K562 (cell line): Measurements from ENCODE around the gene ATP2A3. TPM values are rescaled to one million over a fixed set of nuclear protein-coding genes. Genes with fewer than 3 reads are reported as not detected.

Experiments used
- FOSL1 ChIP-seq: fragments of 200-800 bp; sonication (Bioruptor generic); conservative IDR thresholded peaks from 2 replicates; pipeline ENCODE4 v1.6.1; 2016; ENCODE audit warnings: missing genetic modification characterization, missing compliant biosample characterization
- HDAC2 ChIP-seq: fragments of 450-650 bp; IDR thresholded peaks from 2 replicates; pipeline ENCODE4 v1.6.1; 2016; ENCODE audit warnings: mild to moderate bottlenecking
- HDAC8 ChIP-seq: fragments of 450-650 bp; IDR thresholded peaks from 2 replicates; pipeline ENCODE4 v1.6.1; 2016; ENCODE audit warnings: mild to moderate bottlenecking, missing genetic modification characterization, moderate library complexity, missing compliant biosample characterization
- KDM5B ChIP-seq: fragments of 200-600 bp; sonication (generic); IDR thresholded peaks from 2 replicates; pipeline ENCODE4 v1.6.1; 2012; ENCODE audit warnings: low read depth, mild to moderate bottlenecking, moderate library complexity, low read length, control low read depth, inconsistent platforms; ENCODE audit not compliant: insufficient replicate concordance
- NBN ChIP-seq: fragments of 450-650 bp; IDR thresholded peaks from 2 replicates; pipeline ENCODE4 v1.6.1; 2016; ENCODE audit warnings: low read depth, mild to moderate bottlenecking
- RB1 ChIP-seq: fragments of 450-650 bp; IDR thresholded peaks from 2 replicates; pipeline ENCODE4 v1.6.1; 2017; ENCODE audit warnings: low read depth, mild to moderate bottlenecking
- SP2 ChIP-seq: IDR thresholded peaks from 2 replicates; pipeline ENCODE4 v1.6.1; 2011; ENCODE audit warnings: mild to moderate bottlenecking, low read depth, low read length, moderate library complexity; ENCODE audit not compliant: poor library complexity, severe bottlenecking; ENCODE audit errors: extremely low read depth
- WHSC1 ChIP-seq: IDR thresholded peaks from one replicate; pipeline ENCODE4 v1.6.1; 2012; ENCODE audit warnings: low read length, control low read depth, inconsistent platforms
- ZC3H11A ChIP-seq: IDR thresholded peaks from 2 replicates; pipeline ENCODE4 v1.6.1; 2012; ENCODE audit warnings: low read depth, low read length, improper control_type of control experiment
- ZNF174 ChIP-seq: fragments of 250-450 bp; sonication (Bioruptor Pico); IDR thresholded peaks from 2 replicates; pipeline ENCODE4 v1.4.0; 2020; ENCODE audit warnings: mild to moderate bottlenecking
- ZNF324 ChIP-seq: fragments of 250-450 bp; sonication (Bioruptor Pico); IDR thresholded peaks from 2 replicates; pipeline ENCODE4 v1.4.0; 2020; ENCODE audit warnings: mild to moderate bottlenecking
- ZNF583 ChIP-seq: fragments of 250-450 bp; sonication (Bioruptor Pico); IDR thresholded peaks from 2 replicates; pipeline ENCODE4 v1.4.0; 2020
- ZNF584 ChIP-seq: fragments of 200-800 bp; sonication (Bioruptor generic); IDR thresholded peaks from 2 replicates; pipeline ENCODE4 v1.6.1; 2016; ENCODE audit warnings: low read depth, mild to moderate bottlenecking, missing genetic modification characterization, missing compliant biosample characterization
- polyA plus RNA-seq, 8 experiments: library from polyadenylated mRNA; depleted of rRNA in 4 of 8; stranded (reverse) in 5 of 8; unstranded in 3 of 8; fragments of >200 nt; fragmentation: Nextera tagmentation in 2 of 8; fragmentation: Illumina TruSeq in 1 of 8; extraction: Ambion mirVana in 2 of 8; extraction: Trizol in 1 of 8; gene quantifications; 2 replicates each; pipeline versions ENCODE4 v1.2.1 to v1.2.3, GENCODE V29; 2011 to 2014; ENCODE audit warnings: inconsistent platforms in 1 of 8, missing spikeins in 1 of 8
- total RNA-seq, 7 experiments: library from RNA; depleted of rRNA in 6 of 7; stranded (reverse); fragments of >200 nt in 6 of 7; fragmentation: Illumina TruSeq in 2 of 7; extraction: Trizol in 2 of 7; gene quantifications; 2 replicates each; pipeline versions ENCODE4 v1.2.1 to v1.2.3, GENCODE V29; 2011 to 2021; ENCODE audit warnings: low replicate concordance in 1 of 7
- TF ChIP-seq, protein P1 (sequence below): fragments of 250-450 bp; sonication (Bioruptor Pico); IDR thresholded peaks from 2 replicates; pipeline ENCODE4 v1.5.0; 2021
- TF ChIP-seq, protein P2 (sequence below): fragments of 450-650 bp; formaldehyde crosslinking; IDR thresholded peaks from 2 replicates; pipeline ENCODE4 v1.4.0; 2020; ENCODE audit warnings: mild to moderate bottlenecking, mixed read lengths
- TF ChIP-seq, protein P3 (sequence below): fragments of 450-650 bp; formaldehyde crosslinking; IDR thresholded peaks from 2 replicates; pipeline ENCODE4 v1.4.0; 2020; ENCODE audit warnings: mild to moderate bottlenecking, moderate library complexity
- TF ChIP-seq, protein P4 (sequence below), 2 experiments: IDR thresholded peaks; 2 replicates each; pipeline ENCODE4 v1.6.1; 2012; ENCODE audit warnings: improper control_type of control experiment in 2 of 2, low read depth in 2 of 2, low read length in 2 of 2, borderline replicate concordance in 1 of 2
- TF ChIP-seq, protein P5 (sequence below): sonication (generic); formaldehyde crosslinking; IDR thresholded peaks from 2 replicates; pipeline ENCODE4 v1.8.1; 2023; ENCODE audit warnings: mild to moderate bottlenecking, missing genetic modification reagents

Gene ATP2A3
- total and polyA plus RNA-seq, 9 of the 15 experiments (the other 6 are each of a cell fraction or from before 2014, with no cell fraction given) = 0.65 to 103 (median 31.3) TPM

DNA sequence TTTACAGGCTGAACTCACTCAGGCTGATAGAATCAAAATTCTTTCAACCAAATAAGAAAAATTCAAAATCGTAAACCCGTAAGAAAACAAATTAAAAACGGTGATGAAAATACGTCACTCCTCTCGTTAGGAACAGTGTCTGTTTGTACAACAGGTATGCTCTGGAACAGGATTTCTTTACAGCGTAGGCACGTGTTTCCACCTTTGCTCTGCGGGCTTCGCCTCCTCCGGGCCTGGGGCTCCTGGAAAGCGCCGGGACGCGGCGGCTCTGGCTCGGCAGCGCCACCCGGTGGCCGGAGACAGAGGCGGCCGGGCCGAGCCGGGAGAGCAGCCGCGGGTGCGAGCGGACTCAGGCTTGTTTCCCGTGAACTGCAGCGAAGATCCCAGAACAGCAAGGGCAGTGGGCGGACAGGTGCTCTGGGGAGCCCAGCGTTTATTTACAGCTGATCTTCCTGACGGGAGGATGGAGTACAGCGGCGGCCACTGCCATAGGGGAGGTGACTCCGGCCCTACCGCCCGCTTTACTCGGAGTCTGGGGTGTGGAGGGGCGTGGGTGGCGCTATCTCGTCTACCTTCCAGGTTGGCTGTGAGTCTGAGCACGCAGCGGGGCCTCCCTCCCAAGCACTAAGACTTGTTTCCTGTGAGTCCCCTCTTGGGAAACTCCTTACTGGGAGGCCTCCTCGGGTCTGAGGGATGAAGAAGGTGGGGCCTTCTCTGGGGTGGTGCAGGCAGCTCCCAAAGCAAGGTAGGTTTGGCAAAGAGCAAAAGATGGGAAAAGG lies 40.5 kb upstream of the ATP2A3 start (continued):
- TF ChIP-seq, protein P1, sequence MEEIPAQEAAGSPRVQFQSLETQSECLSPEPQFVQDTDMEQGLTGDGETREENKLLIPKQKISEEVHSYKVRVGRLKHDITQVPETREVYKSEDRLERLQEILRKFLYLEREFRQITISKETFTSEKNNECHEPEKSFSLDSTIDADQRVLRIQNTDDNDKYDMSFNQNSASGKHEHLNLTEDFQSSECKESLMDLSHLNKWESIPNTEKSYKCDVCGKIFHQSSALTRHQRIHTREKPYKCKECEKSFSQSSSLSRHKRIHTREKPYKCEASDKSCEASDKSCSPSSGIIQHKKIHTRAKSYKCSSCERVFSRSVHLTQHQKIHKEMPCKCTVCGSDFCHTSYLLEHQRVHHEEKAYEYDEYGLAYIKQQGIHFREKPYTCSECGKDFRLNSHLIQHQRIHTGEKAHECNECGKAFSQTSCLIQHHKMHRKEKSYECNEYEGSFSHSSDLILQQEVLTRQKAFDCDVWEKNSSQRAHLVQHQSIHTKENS (CRISPR knock-in tag) = no peak
- TF ChIP-seq ZNF583 (CRISPR knock-in tag) (peak; percentile 94), HDAC2 (no peak), WHSC1 (no peak), KDM5B (no peak), ZNF584 (peak; percentile 95), SP2 (no peak), ZC3H11A (no peak), ZNF174 (CRISPR knock-in tag) (0 out of 2 replicates have a peak, but pooled peaks have one; percentile 59), ZNF324 (CRISPR knock-in tag) (no peak), RB1 (peak; percentile 66), NBN (peak; percentile 45; the same call in 1 of the 2 replicates), FOSL1 (peak; percentile 37; the same call in 1 of the 2 replicates), HDAC8 (tag) (peak; percentile 86)
- TF ChIP-seq, protein P2, sequence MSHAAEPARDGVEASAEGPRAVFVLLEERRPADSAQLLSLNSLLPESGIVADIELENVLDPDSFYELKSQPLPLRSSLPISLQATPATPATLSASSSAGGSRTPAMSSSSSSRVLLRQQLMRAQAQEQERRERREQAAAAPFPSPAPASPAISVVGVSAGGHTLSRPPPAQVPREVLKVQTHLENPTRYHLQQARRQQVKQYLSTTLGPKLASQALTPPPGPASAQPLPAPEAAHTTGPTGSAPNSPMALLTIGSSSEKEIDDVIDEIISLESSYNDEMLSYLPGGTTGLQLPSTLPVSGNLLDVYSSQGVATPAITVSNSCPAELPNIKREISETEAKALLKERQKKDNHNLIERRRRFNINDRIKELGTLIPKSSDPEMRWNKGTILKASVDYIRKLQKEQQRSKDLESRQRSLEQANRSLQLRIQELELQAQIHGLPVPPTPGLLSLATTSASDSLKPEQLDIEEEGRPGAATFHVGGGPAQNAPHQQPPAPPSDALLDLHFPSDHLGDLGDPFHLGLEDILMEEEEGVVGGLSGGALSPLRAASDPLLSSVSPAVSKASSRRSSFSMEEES (CRISPR knock-in tag) = peak; percentile 8; the same call in 1 of the 2 replicates
- TF ChIP-seq, protein P3, sequence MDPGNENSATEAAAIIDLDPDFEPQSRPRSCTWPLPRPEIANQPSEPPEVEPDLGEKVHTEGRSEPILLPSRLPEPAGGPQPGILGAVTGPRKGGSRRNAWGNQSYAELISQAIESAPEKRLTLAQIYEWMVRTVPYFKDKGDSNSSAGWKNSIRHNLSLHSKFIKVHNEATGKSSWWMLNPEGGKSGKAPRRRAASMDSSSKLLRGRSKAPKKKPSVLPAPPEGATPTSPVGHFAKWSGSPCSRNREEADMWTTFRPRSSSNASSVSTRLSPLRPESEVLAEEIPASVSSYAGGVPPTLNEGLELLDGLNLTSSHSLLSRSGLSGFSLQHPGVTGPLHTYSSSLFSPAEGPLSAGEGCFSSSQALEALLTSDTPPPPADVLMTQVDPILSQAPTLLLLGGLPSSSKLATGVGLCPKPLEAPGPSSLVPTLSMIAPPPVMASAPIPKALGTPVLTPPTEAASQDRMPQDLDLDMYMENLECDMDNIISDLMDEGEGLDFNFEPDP = no peak
- TF ChIP-seq, protein P4, sequence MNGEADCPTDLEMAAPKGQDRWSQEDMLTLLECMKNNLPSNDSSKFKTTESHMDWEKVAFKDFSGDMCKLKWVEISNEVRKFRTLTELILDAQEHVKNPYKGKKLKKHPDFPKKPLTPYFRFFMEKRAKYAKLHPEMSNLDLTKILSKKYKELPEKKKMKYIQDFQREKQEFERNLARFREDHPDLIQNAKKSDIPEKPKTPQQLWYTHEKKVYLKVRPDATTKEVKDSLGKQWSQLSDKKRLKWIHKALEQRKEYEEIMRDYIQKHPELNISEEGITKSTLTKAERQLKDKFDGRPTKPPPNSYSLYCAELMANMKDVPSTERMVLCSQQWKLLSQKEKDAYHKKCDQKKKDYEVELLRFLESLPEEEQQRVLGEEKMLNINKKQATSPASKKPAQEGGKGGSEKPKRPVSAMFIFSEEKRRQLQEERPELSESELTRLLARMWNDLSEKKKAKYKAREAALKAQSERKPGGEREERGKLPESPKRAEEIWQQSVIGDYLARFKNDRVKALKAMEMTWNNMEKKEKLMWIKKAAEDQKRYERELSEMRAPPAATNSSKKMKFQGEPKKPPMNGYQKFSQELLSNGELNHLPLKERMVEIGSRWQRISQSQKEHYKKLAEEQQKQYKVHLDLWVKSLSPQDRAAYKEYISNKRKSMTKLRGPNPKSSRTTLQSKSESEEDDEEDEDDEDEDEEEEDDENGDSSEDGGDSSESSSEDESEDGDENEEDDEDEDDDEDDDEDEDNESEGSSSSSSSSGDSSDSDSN (IDR thresholded peaks at IDR 0.05; ENCODE audit: borderline replicate concordance in 1 of 2, low read depth in 2 of 2, low read length in 2 of 2) = no peak
- TF ChIP-seq, protein P5, sequence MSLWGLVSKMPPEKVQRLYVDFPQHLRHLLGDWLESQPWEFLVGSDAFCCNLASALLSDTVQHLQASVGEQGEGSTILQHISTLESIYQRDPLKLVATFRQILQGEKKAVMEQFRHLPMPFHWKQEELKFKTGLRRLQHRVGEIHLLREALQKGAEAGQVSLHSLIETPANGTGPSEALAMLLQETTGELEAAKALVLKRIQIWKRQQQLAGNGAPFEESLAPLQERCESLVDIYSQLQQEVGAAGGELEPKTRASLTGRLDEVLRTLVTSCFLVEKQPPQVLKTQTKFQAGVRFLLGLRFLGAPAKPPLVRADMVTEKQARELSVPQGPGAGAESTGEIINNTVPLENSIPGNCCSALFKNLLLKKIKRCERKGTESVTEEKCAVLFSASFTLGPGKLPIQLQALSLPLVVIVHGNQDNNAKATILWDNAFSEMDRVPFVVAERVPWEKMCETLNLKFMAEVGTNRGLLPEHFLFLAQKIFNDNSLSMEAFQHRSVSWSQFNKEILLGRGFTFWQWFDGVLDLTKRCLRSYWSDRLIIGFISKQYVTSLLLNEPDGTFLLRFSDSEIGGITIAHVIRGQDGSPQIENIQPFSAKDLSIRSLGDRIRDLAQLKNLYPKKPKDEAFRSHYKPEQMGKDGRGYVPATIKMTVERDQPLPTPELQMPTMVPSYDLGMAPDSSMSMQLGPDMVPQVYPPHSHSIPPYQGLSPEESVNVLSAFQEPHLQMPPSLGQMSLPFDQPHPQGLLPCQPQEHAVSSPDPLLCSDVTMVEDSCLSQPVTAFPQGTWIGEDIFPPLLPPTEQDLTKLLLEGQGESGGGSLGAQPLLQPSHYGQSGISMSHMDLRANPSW (CRISPR knock-in tag) = no peak
